Astrocyte (in vitro differentiated cells and primary cell): Measurements from ENCODE around the gene GNAI3. TPM values are rescaled to one million over a fixed set of nuclear protein-coding genes. Genes with fewer than 3 reads are reported as not detected.
A peak's percentile ranks its signal among the peaks of the same experiment; 100 is the strongest.

ENCODE experiments used
- DNase-seq: peaks from one replicate; pipeline ENCODE4 v3.0.0-alpha.2; 2010; ENCODE audit warnings: low read depth
- FAIRE-seq: peaks from 2 replicates; lab custom pipeline; 2011; peaks lifted over from hg19 to GRCh38; lab: Jason Lieb, UNC
- H2AFZ ChIP-seq: 2 replicates; pipeline ENCODE4 v1.6.0; 2012; ENCODE audit warnings: low read depth, low read length, inconsistent platforms
- H3K27ac ChIP-seq: 2 replicates; pipeline ENCODE4 v1.5.1; 2011; ENCODE audit warnings: low read depth, low read length, inconsistent platforms
- H3K27me3 ChIP-seq: 2 replicates; pipeline ENCODE4 v1.6.0; 2011; ENCODE audit warnings: low read length, inconsistent platforms; ENCODE audit not compliant: insufficient read depth
- H3K36me3 ChIP-seq: 2 replicates; pipeline ENCODE4 v1.5.1; 2011; ENCODE audit warnings: low read length, inconsistent platforms; ENCODE audit not compliant: insufficient read depth
- H3K4me1 ChIP-seq: 2 replicates; pipeline ENCODE4 v1.5.1; 2011; ENCODE audit warnings: low read length, inconsistent platforms; ENCODE audit not compliant: insufficient read depth
- H3K4me2 ChIP-seq: 2 replicates; pipeline ENCODE4 v1.6.0; 2012; ENCODE audit warnings: low read length, inconsistent platforms
- H3K4me3 ChIP-seq: 2 replicates; pipeline ENCODE4 v1.5.1; 2011; ENCODE audit warnings: low read depth, mild to moderate bottlenecking, low read length, inconsistent platforms; ENCODE audit not compliant: insufficient read depth
- H3K79me2 ChIP-seq: 2 replicates; pipeline ENCODE4 v1.6.0; 2012; ENCODE audit warnings: mild to moderate bottlenecking, low read length, inconsistent platforms; ENCODE audit not compliant: insufficient read depth
- H3K9ac ChIP-seq: 2 replicates; pipeline ENCODE4 v1.6.0; 2012; ENCODE audit warnings: mild to moderate bottlenecking, low read length, inconsistent platforms
- H3K9me3 ChIP-seq: 2 replicates; pipeline ENCODE4 v1.5.1; 2012; ENCODE audit warnings: low read depth, mild to moderate bottlenecking, low read length, inconsistent platforms; ENCODE audit not compliant: insufficient read depth
- H4K20me1 ChIP-seq: 2 replicates; pipeline ENCODE4 v1.6.0; 2012; ENCODE audit warnings: low read length, inconsistent platforms; ENCODE audit not compliant: insufficient read depth
- H3K27ac Mint-ChIP-seq: one replicate; pipeline ENCODE4 v1.8.0; 2021; ENCODE audit warnings: mild to moderate bottlenecking, mixed read lengths; ENCODE audit not compliant: unreplicated experiment
- H3K27me3 Mint-ChIP-seq: one replicate; pipeline ENCODE4 v1.8.0; 2021; ENCODE audit warnings: low read depth, mixed read lengths; ENCODE audit not compliant: unreplicated experiment
- H3K36me3 Mint-ChIP-seq: one replicate; pipeline ENCODE4 v1.8.0; 2021; ENCODE audit warnings: low read depth, mixed read lengths; ENCODE audit not compliant: unreplicated experiment
- H3K4me1 Mint-ChIP-seq: one replicate; pipeline ENCODE4 v1.8.0; 2021; ENCODE audit warnings: low read depth, mixed read lengths; ENCODE audit not compliant: unreplicated experiment
- H3K4me3 Mint-ChIP-seq: one replicate; pipeline ENCODE4 v1.8.0; 2021; ENCODE audit warnings: mild to moderate bottlenecking, moderate library complexity, mixed read lengths; ENCODE audit not compliant: unreplicated experiment
- H3K9me3 Mint-ChIP-seq: one replicate; pipeline ENCODE4 v1.8.0; 2021; ENCODE audit warnings: mild to moderate bottlenecking, mixed read lengths; ENCODE audit not compliant: unreplicated experiment
- CTCF ChIP-seq: IDR thresholded peaks from 2 replicates; pipeline ENCODE4 v1.5.1; 2011; ENCODE audit warnings: low read depth, mild to moderate bottlenecking, inconsistent platforms, low read length, moderate library complexity; ENCODE audit not compliant: insufficient read depth
- EZH2 ChIP-seq: IDR thresholded peaks from 2 replicates; pipeline ENCODE4 v1.6.1; 2012; ENCODE audit warnings: mild to moderate bottlenecking, low read length, inconsistent platforms; ENCODE audit not compliant: insufficient read depth
- total RNA-seq: library from RNA; stranded (reverse); gene quantifications from 2 replicates; pipeline ENCODE4 v1.2.1, GENCODE V29; 2021

GNAI3 gene
- total RNA-seq, 1 donor from 2014 or later, result 16.1 TPM

DNA sequence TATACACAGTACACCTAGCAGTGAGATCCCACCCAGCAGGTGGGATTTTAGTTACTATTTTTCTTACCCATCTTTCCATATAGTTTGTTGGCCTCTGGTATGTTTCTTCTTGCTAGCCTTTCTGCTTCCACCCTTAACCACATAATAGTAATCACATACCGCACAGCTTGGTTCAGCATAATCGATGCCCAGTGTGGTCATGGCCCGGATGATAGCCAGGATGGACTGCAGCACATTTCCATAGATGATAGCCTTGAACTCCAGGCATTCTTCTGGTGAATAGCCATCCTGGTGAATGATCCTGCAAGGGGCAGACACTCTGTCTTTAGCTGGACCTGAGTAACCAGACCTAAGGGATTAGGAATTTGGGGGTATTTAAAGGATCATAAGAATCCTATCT lies 61.5 kb downstream of the GNAI3 start:
- Histone ChIP-seq H3K4me2 (no peak overlapping the region), H2AFZ (no peak overlapping the region), H3K27me3 (no peaks in the 10 kb centered on the region), H3K36me3 (peaks cover 5% of the 10 kb centered on the region), H3K4me3 (no peak overlapping the region), H3K4me1 (peaks cover 25% of the 10 kb centered on the region), H3K9me3 (no peaks in the 10 kb centered on the region), H3K27ac (peak overlapping the region; percentile 79), H4K20me1 (no peaks in the 10 kb centered on the region), H3K9ac (no peak overlapping the region), H3K79me2 (no peaks in the 10 kb centered on the region)
- TF ChIP-seq CTCF, result no peak
- no peak for TF ChIP-seq EZH2
- peaks cover 12% of the 10 kb centered on the region for H3K36me3 Mint-ChIP-seq
- no peaks in the 10 kb centered on the region for H3K27me3 Mint-ChIP-seq
- peaks cover 30% of the 10 kb centered on the region for H3K4me1 Mint-ChIP-seq
- peak; percentile 45 for DNase-seq
- H3K4me3 Mint-ChIP-seq, result no peak overlapping the region
- peak overlapping the region; percentile 85 for H3K27ac Mint-ChIP-seq
- no peak for FAIRE-seq
- H3K9me3 Mint-ChIP-seq, result peaks cover 1% of the 10 kb centered on the region

- Histone ChIP-seq H3K9me3 (no peaks in the 10 kb centered on the region), H2AFZ (no peak overlapping the region), H3K79me2 (no peaks in the 10 kb centered on the region), H3K4me3 (no peak overlapping the region), H3K4me2 (peak overlapping the region; percentile 64), H4K20me1 (no peaks in the 10 kb centered on the region), H3K9ac (peak overlapping the region; percentile 65), H3K27me3 (no peaks in the 10 kb centered on the region), H3K27ac (peak overlapping the region; percentile 79), H3K4me1 (peaks cover 25% of the 10 kb centered on the region), H3K36me3 (peaks cover 5% of the 10 kb centered on the region)
- Mint-ChIP-seq H3K36me3 (peaks cover 9% of the 10 kb centered on the region), H3K27me3 (no peaks in the 10 kb centered on the region), H3K4me1 (peaks cover 31% of the 10 kb centered on the region), H3K9me3 (peaks cover 1% of the 10 kb centered on the region), H3K27ac (peak overlapping the region; percentile 96), H3K4me3 (no peak overlapping the region)
- DNase-seq, result peak; percentile 67
- FAIRE-seq, result no peak
- TF ChIP-seq EZH2 (no peak), CTCF (no peak)
Observed at GRCh38 chr1:109610609-109611307, 62.3 kb downstream of the GNAI3 start.
